ENCODE measurements around the gene DCP1B.
A peak's percentile ranks its signal among the peaks of the same experiment; 100 is the strongest.

The DCP1B gene

GRCh38 chr12:2013086-2013485, 8.8 kb upstream of the DCP1B start:
- in situ Hi-C loops (cut with HindIII; ENCODE audit: low sequenced_read_pairs): no loop called here
- no peak for TF ChIP-seq CTCF (IDR thresholded peaks at IDR 0.05; ENCODE audit: low read depth, low read length)
- no peak for DNase-seq (ENCODE audit: low read depth, low spot score)
- no peak overlapping the region for H3K4me3 ChIP-seq (ENCODE audit: low read depth, low read length)

GRCh38 chr12:2011643-2012607, 7.7 kb upstream of the DCP1B start:
- no peak overlapping the region for H3K4me3 ChIP-seq (ENCODE audit: low read depth, low read length)
- no peak for DNase-seq (ENCODE audit: low read depth, low spot score)
- in situ Hi-C loops (cut with HindIII; ENCODE audit: low sequenced_read_pairs): no loop called here
- no peak for TF ChIP-seq CTCF (IDR thresholded peaks at IDR 0.05; ENCODE audit: low read depth, low read length)

- H3K4me3 ChIP-seq (ENCODE audit: low read depth, low read length): no peak overlapping the region
- no peak for DNase-seq (ENCODE audit: low read depth, low spot score)
- TF ChIP-seq CTCF (IDR thresholded peaks at IDR 0.05; ENCODE audit: low read depth, low read length): peak; percentile 21
- in situ Hi-C loops (cut with HindIII; ENCODE audit: low sequenced_read_pairs): no loop called here
These were observed 5.4 kb upstream of the DCP1B start for GRCh38 chr12:2009623-2010022.

- TF ChIP-seq CTCF (IDR thresholded peaks at IDR 0.05; ENCODE audit: low read depth, low read length): no peak
- no peak overlapping the region for H3K4me3 ChIP-seq (ENCODE audit: low read depth, low read length)
- peak; percentile 63 for DNase-seq (ENCODE audit: low read depth, low spot score)
- in situ Hi-C loops (cut with HindIII; ENCODE audit: low sequenced_read_pairs): no loop called here
These were observed 4.4 kb upstream of the DCP1B start for GRCh38 chr12:2008677-2009076.

GRCh38 chr12:2003676-2004112, 563 bp downstream of the DCP1B start:
- peak overlapping the region; percentile 85 for H3K4me3 ChIP-seq (ENCODE audit: low read depth, low read length)
- in situ Hi-C loops (cut with HindIII; ENCODE audit: low sequenced_read_pairs): no loop called here
- DNase-seq (ENCODE audit: low read depth, low spot score): no peak
- no peak for TF ChIP-seq CTCF (IDR thresholded peaks at IDR 0.05; ENCODE audit: low read depth, low read length)

- in situ Hi-C loops (cut with HindIII; ENCODE audit: low sequenced_read_pairs): no loop called here
- no peak overlapping the region for H3K4me3 ChIP-seq (ENCODE audit: low read depth, low read length)
- no peak for DNase-seq (ENCODE audit: low read depth, low spot score)
- TF ChIP-seq CTCF (IDR thresholded peaks at IDR 0.05; ENCODE audit: low read depth, low read length): no peak
These were observed 8.9 kb downstream of the DCP1B start for GRCh38 chr12:1995205-1995896.
